HepG2 (cell line): Measurements from ENCODE around the gene KCNE5. TPM values are rescaled to one million over a fixed set of nuclear protein-coding genes. Genes with fewer than 3 reads are reported as not detected.
"Not testable (repeated sequence)": the region's sequence is repeated elsewhere in the genome, so short reads cannot be mapped to it uniquely, and the experiment has no call there.

Source experiments
- ATAC-seq: fragments of 200-7000 bp; cut with Tn5 transposase; 3 replicates; pipeline ENCODE4 v1.9.1; 2020; ENCODE audit warnings: mild to moderate bottlenecking, moderate library complexity
- BruUV-seq: library from RNA; stranded (reverse); fragments of 400-500 nt; replicated peaks from 2 replicates; lab custom pipeline; 2021; lab: Mats Ljungman, UMichigan
- CTCF ChIA-PET: fragments of 300-600 bp; formaldehyde crosslinking; extraction: SDS; loops from one replicate; lab custom pipeline; 2021; ENCODE audit warnings: low total read pairs, inconsistent platforms, low intra/inter-chr PET ratio; lab: Yijun Ruan, JAX
- POLR2A ChIA-PET: fragments of 350-600 bp; sonication (Branson Sonifier 250); formaldehyde crosslinking; loops from one replicate; lab custom pipeline; 2020; ENCODE audit warnings: antibody characterized with exemption, inconsistent platforms; lab: Yijun Ruan, JAX
- DNase-seq: peaks from one replicate; pipeline ENCODE4 v3.0.0-alpha.2; 2015; ENCODE audit warnings: low spot score
- FAIRE-seq: peaks from 3 replicates; lab custom pipeline; 2011; peaks lifted over from hg19 to GRCh38; lab: Jason Lieb, UNC
- H2AFZ ChIP-seq: one replicate; pipeline ENCODE4 v1.6.1; 2011; ENCODE audit warnings: low read length, inconsistent platforms
- H3K27ac ChIP-seq: fragments of 300-600 bp; 3 replicates; pipeline ENCODE4 v1.8.0; 2011; ENCODE audit warnings: mixed run types, mild to moderate bottlenecking, mixed read lengths, low read length, inconsistent platforms; ENCODE audit not compliant: insufficient read depth; ENCODE audit errors: extremely low read length
- H3K27me3 ChIP-seq, 2 experiments: fragments of 200-600 bp in 1 of 2; 2 replicates in 1 of 2; 3 replicates in 1 of 2; pipeline versions ENCODE4 v1.6.0 to v1.8.0; 2011; ENCODE audit warnings: low read length in 2 of 2, mild to moderate bottlenecking in 2 of 2, moderate library complexity in 2 of 2, inconsistent platforms in 1 of 2; ENCODE audit not compliant: insufficient read depth in 2 of 2, control insufficient read depth in 1 of 2
- H3K36me3 ChIP-seq, 2 experiments: fragments of 200-600 bp in 1 of 2; replicated peaks in 1 of 2; 2 replicates in 1 of 2; 3 replicates in 1 of 2; pipeline versions ENCODE4 v1.5.1 to v1.8.0; 2011; ENCODE audit warnings: low read length in 2 of 2, inconsistent platforms in 1 of 2; ENCODE audit not compliant: insufficient read depth in 2 of 2, control insufficient read depth in 1 of 2
- H3K4me1 ChIP-seq: 2 replicates; pipeline ENCODE4 v1.5.1; 2012; ENCODE audit warnings: low read length, inconsistent platforms; ENCODE audit not compliant: insufficient read depth
- H3K4me2 ChIP-seq: 2 replicates; pipeline ENCODE4 v1.6.0; 2011; ENCODE audit warnings: low read depth, low read length, inconsistent platforms
- H3K4me3 ChIP-seq, 3 experiments: fragments of 200-600 bp in 1 of 3; sonication (generic), shearing (Covaris generic) in 1 of 3; replicated peaks in 1 of 3; 2 replicates each; pipeline ENCODE4 v1.5.1; 2011 to 2016; ENCODE audit warnings: low read length in 3 of 3, inconsistent platforms in 2 of 3, low read depth in 2 of 3, mild to moderate bottlenecking in 2 of 3, control low read depth in 1 of 3, mixed read lengths in 1 of 3; ENCODE audit not compliant: insufficient read depth in 1 of 3
- H3K79me2 ChIP-seq: one replicate; pipeline ENCODE4 v1.6.1; 2011; ENCODE audit warnings: low read length, inconsistent platforms; ENCODE audit not compliant: insufficient read depth
- H3K9ac ChIP-seq: 2 replicates; pipeline ENCODE4 v1.6.0; 2011; ENCODE audit warnings: mild to moderate bottlenecking, low read depth, low read length, inconsistent platforms; ENCODE audit not compliant: insufficient read depth
- H3K9me3 ChIP-seq: 2 replicates; pipeline ENCODE4 v1.5.1; 2012; ENCODE audit warnings: mild to moderate bottlenecking, low read length
- H4K20me1 ChIP-seq: 2 replicates; pipeline ENCODE4 v1.6.0; 2011; ENCODE audit warnings: inconsistent platforms, mild to moderate bottlenecking, low read length, moderate library complexity; ENCODE audit not compliant: insufficient read depth
- AGO2 ChIP-seq: fragments of 200-400 bp; formaldehyde crosslinking; optimal IDR thresholded peaks from 2 replicates; pipeline ENCODE3; 2017; ENCODE audit warnings: mild to moderate bottlenecking, low read depth, low read length, moderate library complexity
- DMAP1 ChIP-seq: IDR thresholded peaks from 2 replicates; pipeline ENCODE4 v1.6.1; 2016
- FOXC1 ChIP-seq: sonication (generic); formaldehyde crosslinking; IDR thresholded peaks from 2 replicates; pipeline ENCODE4 v1.8.0; 2022; ENCODE audit warnings: mild to moderate bottlenecking, missing genetic modification reagents, borderline replicate concordance
- POLR2AphosphoS5 ChIP-seq: IDR thresholded peaks from 2 replicates; pipeline ENCODE4 v1.6.1; 2012; ENCODE audit warnings: low read depth, low read length
- RBM22 ChIP-seq: fragments of 200-400 bp; formaldehyde crosslinking; optimal IDR thresholded peaks from 2 replicates; pipeline ENCODE3; 2017; ENCODE audit warnings: mild to moderate bottlenecking, low read length, moderate library complexity
- ZNF598 ChIP-seq: sonication (generic); formaldehyde crosslinking; IDR thresholded peaks from 2 replicates; pipeline ENCODE4 v1.5.1; 2020; ENCODE audit warnings: mild to moderate bottlenecking, missing genetic modification reagents, borderline replicate concordance
- WGBS: methylation state at CpG from one replicate; pipeline ENCODE4 v1.1.6; 2017; ENCODE audit warnings: low lambda C conversion rate; 5-methylcytosine and 5-hydroxymethylcytosine counted together
- in situ Hi-C: cut with HindIII; loops from 2 replicates; pipeline ENCODE4 v1.10.0; 2017; ENCODE audit warnings: low pct_unique_long_range_greater_than_20kb; ENCODE audit not compliant: extremely low pct_ligation_motif_present
- intact Hi-C: fragments of 100-400 bp; cut with micrococcal nuclease; formaldehyde crosslinking; loops from one replicate; pipeline ENCODE4 v1.10.0; 2022; ENCODE audit not compliant: unreplicated experiment
- polyA plus RNA-seq, 8 experiments: library from polyadenylated mRNA; depleted of rRNA in 3 of 8; stranded (reverse) in 7 of 8; unstranded in 1 of 8; fragments of >200 nt; fragmentation: Illumina TruSeq in 4 of 8; extraction: Trizol in 4 of 8; gene quantifications; 2 replicates each; pipeline versions ENCODE4 v1.2.1 to v1.2.3, GENCODE V29; 2011 to 2016; ENCODE audit warnings: low read depth in 4 of 8, missing spikeins in 1 of 8, mixed read lengths in 1 of 8; ENCODE audit not compliant: insufficient read depth in 1 of 8
- total RNA-seq, 5 experiments: library from RNA; depleted of rRNA; stranded (reverse); fragments of >200 nt; fragmentation: Illumina TruSeq; extraction: Trizol; gene quantifications; 2 replicates each; pipeline ENCODE4 v1.2.3, GENCODE V29; 2016; ENCODE audit warnings: low read depth in 1 of 5

KCNE5 gene
- total and polyA plus RNA-seq, 2 of the 13 experiments (the other 11 are each of a cell fraction or from before 2014, with no cell fraction given): 0.33 to 1.4 TPM

- H3K9ac ChIP-seq, H2AFZ ChIP-seq, H3K4me2 ChIP-seq, POLR2A ChIA-PET, H3K4me3 ChIP-seq, H3K27me3 ChIP-seq, ATAC-seq, H3K4me1 ChIP-seq, FAIRE-seq, BruUV-seq, intact Hi-C loops, H3K27ac ChIP-seq, DNase-seq, CTCF ChIA-PET, in situ Hi-C loops, H3K9me3 ChIP-seq, H4K20me1 ChIP-seq: not testable (repeated sequence)
- Histone ChIP-seq H3K79me2 (peaks cover 25% of the 10 kb centered on the region), H3K36me3 (peaks cover 2 to 44% of the 10 kb centered on the region in 2 experiments; a peak in 4 of 5 replicates)
- TF ChIP-seq AGO2: peak; percentile 50
- WGBS: 100% methylated on average over 2 of the region's 29 CpGs
Measured at GRCh38 chrX:109671170-109671569, 46.2 kb upstream of the KCNE5 start.

GRCh38 chrX:109667986-109668385, 43.0 kb upstream of the KCNE5 start:
- Histone ChIP-seq H3K27ac (no peak overlapping the region), H3K9me3 (no peaks in the 10 kb centered on the region), H3K9ac (no peak overlapping the region), H3K79me2 (peaks cover 11% of the 10 kb centered on the region), H3K27me3 (no peaks in the 10 kb centered on the region), H3K4me3 (no peak overlapping the region), H4K20me1 (peaks cover 4% of the 10 kb centered on the region; the same call in 1 of the 2 replicates), H3K36me3 (peaks cover 2 to 43% of the 10 kb centered on the region in 2 experiments; a peak in 4 of 5 replicates), H3K4me2 (no peak overlapping the region), H3K4me1 (no peaks in the 10 kb centered on the region), H2AFZ (no peak overlapping the region)
- FAIRE-seq: no peak
- no TSS peak for BruUV-seq
- CTCF ChIA-PET: no interaction called here
- no peak for ATAC-seq
- in situ Hi-C loops: no loop called here
- intact Hi-C loops: no loop called here
- no peak for DNase-seq
- TF ChIP-seq RBM22 (peak; percentile 92), FOXC1 (CRISPR knock-in tag) (no peak), POLR2AphosphoS5 (peak; percentile 23; the same call in 1 of the 2 replicates), DMAP1 (CRISPR knock-in tag) (no peak), ZNF598 (CRISPR knock-in tag) (no peak)
- WGBS: 98% methylated on average over 5 of the region's 5 CpGs
- POLR2A ChIA-PET: no interaction called here
